H1 (cell line): ENCODE measurements around the gene TBC1D2B. TPM values are rescaled to one million over a fixed set of nuclear protein-coding genes. Genes with fewer than 3 reads are reported as not detected.

Experiments
- BACH1 ChIP-seq: IDR thresholded peaks from 2 replicates; pipeline ENCODE4 v1.6.1; 2012; ENCODE audit warnings: low read length, improper control_type of control experiment
- RBBP5 ChIP-seq: IDR thresholded peaks from 2 replicates; pipeline ENCODE4 v1.7.1; 2012; ENCODE audit warnings: low read depth, mild to moderate bottlenecking, inconsistent platforms, low read length, moderate library complexity, borderline replicate concordance
- polyA plus RNA-seq, 7 experiments: library from polyadenylated mRNA; depleted of rRNA in 3 of 7; stranded (reverse) in 5 of 7; unstranded in 2 of 7; fragments of >200 nt in 5 of 7; fragments of 200-250 nt in 2 of 7; gene quantifications; 1 replicate in 5 of 7; 2 replicates in 1 of 7; 4 replicates in 1 of 7; pipeline versions ENCODE4 v1.2.1 to v1.2.3, GENCODE V29; 2011 to 2013; ENCODE audit warnings: missing spikeins in 2 of 7, mixed read lengths in 2 of 7
- total RNA-seq: library from RNA; stranded (reverse); fragmentation: NEBNext Ultra II Directional; extraction: Animal tissue kit (Norgen Biotek cat#: 25700); gene quantifications from 2 replicates; pipeline ENCODE4 v1.2.1, GENCODE V29; 2021
- TF ChIP-seq, protein P1 (sequence below), 3 experiments: IDR thresholded peaks; 1 replicate in 2 of 3; 2 replicates in 1 of 3; pipeline versions ENCODE4 v1.5.1 to v1.6.1; 2011; ENCODE audit warnings: low read length in 3 of 3, mild to moderate bottlenecking in 3 of 3, inconsistent platforms in 2 of 3, low read depth in 1 of 3, moderate library complexity in 1 of 3; ENCODE audit not compliant: insufficient read depth in 1 of 3; ENCODE audit errors: control extremely low read depth in 1 of 3

The TBC1D2B gene
- total and polyA plus RNA-seq, 2 of the 8 experiments (the other 6 are each of a cell fraction or from before 2014, with no cell fraction given): 11.9 to 19.5 TPM

GRCh38 chr15:78044407-78045155 lies 32.9 kb downstream of the TBC1D2B start (continued):
- TF ChIP-seq, protein P1, sequence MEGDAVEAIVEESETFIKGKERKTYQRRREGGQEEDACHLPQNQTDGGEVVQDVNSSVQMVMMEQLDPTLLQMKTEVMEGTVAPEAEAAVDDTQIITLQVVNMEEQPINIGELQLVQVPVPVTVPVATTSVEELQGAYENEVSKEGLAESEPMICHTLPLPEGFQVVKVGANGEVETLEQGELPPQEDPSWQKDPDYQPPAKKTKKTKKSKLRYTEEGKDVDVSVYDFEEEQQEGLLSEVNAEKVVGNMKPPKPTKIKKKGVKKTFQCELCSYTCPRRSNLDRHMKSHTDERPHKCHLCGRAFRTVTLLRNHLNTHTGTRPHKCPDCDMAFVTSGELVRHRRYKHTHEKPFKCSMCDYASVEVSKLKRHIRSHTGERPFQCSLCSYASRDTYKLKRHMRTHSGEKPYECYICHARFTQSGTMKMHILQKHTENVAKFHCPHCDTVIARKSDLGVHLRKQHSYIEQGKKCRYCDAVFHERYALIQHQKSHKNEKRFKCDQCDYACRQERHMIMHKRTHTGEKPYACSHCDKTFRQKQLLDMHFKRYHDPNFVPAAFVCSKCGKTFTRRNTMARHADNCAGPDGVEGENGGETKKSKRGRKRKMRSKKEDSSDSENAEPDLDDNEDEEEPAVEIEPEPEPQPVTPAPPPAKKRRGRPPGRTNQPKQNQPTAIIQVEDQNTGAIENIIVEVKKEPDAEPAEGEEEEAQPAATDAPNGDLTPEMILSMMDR (IDR thresholded peaks at IDR 0.05; ENCODE audit: control extremely low read depth in 1 of 3, insufficient read depth in 1 of 3, low read depth in 1 of 3, low read length in 3 of 3): no peak
- TF ChIP-seq BACH1 (no peak), RBBP5 (no peak)
- TF ChIP-seq, all 59 proteins: peak for 0
